Skeletal muscle cell (primary cell): ENCODE data around the gene RAD51B.

Experiments
- DNase-seq: peaks from one replicate; pipeline ENCODE4 v3.0.0-alpha.2; 2010; ENCODE audit warnings: low read depth
- H3K4me3 ChIP-seq: 2 replicates; pipeline ENCODE4 v1.5.1; 2011; ENCODE audit warnings: low read depth, mild to moderate bottlenecking, control low read depth, low read length, moderate library complexity

RAD51B gene

GRCh38 chr14:68147303-68147702 is 327.7 kb downstream of the RAD51B start:
- no peak for DNase-seq
- H3K4me3 ChIP-seq = no peak overlapping the region

DNA sequence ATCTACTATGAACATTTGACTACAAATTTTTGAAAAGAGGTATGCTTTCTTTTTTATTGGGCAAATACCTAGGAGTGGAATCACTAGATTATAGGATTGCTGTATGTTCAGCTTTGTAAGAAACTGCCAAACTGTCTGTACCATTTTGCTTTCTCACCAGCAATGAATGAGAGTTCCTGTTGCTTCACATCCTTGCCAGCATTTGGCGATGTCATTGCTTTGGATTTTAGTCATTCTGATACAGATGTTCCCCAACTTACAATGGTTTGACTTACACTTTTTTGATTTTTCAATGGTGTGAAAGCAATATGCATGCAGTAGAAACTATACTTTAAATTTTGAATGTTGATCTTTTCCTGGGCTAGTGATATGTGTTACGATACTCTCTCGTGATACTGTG is 328.7 kb downstream of the RAD51B start:
- DNase-seq = no peak
- H3K4me3 ChIP-seq = no peak overlapping the region

- DNase-seq = no peak
- no peak overlapping the region for H3K4me3 ChIP-seq
Measured at GRCh38 chr14:68148763-68149162, 329.2 kb downstream of the RAD51B start.

- no peak for DNase-seq
- H3K4me3 ChIP-seq = no peak overlapping the region
Measured at GRCh38 chr14:68153275-68153674, 333.7 kb downstream of the RAD51B start.

DNA sequence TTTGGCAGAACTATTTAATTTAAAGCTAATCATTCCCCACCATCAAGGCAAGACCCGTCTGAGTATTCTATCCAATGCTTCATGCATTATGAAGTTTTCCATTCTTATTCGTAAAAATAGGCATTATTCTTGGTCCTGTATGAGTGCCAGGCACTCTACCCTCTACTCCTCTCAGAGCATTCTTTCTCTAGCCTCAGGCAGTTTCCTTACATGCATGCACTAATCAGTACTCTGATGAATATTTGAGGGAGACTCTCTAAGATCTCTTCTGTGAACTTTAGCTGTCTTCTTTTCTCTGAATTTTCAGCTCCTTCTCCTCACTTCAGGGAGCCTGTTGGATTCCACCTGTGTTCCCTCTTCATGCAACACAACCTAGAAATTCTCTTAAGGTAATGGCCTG is 334.7 kb downstream of the RAD51B start:
- no peak for DNase-seq

DNA sequence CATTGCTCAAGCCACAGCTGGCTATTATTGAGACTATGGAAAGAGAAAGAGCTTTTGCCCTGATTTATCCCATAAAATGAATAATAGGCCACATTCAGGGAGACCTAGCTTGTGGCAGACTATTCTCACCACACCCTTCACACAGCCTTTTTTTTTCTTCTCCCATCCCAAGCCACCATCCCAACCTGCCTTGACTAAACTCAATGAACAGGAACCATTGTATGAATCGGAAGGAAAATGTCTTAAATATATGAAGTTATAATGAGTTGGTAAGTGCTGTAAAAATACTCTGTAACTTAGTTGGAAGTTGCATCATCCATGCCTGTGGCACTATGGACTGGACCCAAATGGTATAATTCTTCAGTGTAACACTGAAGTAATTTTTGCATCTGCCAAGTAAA is 338.4 kb downstream of the RAD51B start:
- no peak for DNase-seq
- H3K4me3 ChIP-seq = no peak overlapping the region

More for the DNA sequence above, 334.7 kb downstream of the RAD51B start:
- no peak overlapping the region for H3K4me3 ChIP-seq

DNA sequence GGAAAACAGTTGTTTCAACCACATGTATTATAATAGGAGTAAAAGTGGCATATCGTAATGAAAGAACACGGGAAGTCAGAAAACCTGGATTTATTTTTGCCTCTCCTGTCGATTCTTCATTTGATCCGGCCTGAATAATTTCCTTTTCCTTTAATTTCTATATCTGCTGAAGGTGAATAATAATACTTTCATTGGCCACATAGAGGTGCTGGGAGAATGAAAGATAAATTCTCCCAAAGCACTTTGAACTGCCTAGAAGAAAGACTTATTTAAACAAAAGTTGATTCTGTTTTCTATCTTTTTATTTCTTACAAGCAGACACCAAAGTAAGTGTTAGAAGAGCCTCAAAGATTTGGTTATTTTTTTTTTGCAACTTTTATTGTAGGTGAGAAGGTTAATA is 339.1 kb downstream of the RAD51B start:
- no peak for DNase-seq
- no peak overlapping the region for H3K4me3 ChIP-seq

DNA sequence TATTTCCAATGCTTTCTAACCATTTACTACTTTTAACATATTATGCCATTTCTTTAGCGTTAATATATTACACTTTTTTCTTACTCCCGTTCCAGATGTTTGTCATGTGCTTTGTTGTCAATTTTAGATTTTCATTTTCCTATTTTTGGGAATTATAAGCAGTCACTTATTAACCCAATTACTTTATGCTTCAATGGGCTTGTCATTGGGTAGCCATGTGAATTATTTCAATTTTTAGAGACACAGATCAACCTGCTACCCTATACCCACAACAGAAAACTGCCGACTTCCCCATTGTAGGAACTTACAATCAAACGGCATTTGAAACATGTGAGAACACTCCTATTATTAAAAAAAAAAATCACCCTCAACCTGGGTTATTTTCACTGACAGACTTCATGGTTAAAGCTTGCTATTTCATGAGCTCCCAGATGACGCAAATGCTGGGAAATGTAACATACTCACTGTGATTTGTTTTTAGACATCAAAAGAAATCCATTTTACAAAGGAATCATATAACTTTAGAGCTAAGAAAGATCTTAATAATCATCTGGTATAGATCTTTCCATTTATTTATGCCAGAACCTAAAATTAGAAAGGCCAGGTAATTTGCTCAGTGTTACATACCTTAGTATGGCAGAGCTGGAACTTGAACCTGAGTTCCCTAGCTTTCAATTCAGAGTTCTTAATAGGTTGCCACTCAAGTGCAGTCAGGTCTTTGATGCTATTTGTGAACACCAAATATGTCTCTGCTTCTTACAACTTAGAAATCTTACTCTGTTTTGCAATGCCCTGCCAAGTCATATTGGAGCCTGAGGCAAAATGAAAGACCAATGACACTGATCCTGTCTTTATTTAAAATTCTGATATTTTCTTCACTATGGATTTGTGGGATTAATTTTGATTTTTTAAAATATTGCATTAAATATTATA is 340.4 kb downstream of the RAD51B start:
- no peak overlapping the region for H3K4me3 ChIP-seq
- DNase-seq = no peak

GRCh38 chr14:68160779-68161546 is 341.4 kb downstream of the RAD51B start:
- no peak overlapping the region for H3K4me3 ChIP-seq
- DNase-seq = no peak

DNA sequence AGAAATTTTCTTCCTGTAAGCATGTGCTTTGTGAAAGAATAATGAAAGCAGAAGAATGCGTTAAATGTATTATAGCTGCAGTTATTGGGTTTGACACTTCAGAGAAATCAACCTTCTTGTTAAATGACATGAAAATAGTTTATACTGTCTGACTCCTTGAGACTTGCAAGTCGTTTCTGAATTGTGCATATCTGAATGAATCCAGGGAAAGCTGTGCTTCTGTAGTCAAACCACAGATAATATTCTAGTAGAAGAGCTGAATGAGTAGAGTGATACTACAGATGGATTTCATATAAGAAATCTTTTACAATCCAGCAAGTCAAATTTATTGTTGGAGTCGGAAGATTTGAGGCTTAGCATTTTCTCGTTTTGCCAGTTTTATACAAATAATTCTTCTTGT is 343.3 kb downstream of the RAD51B start:
- DNase-seq = no peak
- no peak overlapping the region for H3K4me3 ChIP-seq

DNA sequence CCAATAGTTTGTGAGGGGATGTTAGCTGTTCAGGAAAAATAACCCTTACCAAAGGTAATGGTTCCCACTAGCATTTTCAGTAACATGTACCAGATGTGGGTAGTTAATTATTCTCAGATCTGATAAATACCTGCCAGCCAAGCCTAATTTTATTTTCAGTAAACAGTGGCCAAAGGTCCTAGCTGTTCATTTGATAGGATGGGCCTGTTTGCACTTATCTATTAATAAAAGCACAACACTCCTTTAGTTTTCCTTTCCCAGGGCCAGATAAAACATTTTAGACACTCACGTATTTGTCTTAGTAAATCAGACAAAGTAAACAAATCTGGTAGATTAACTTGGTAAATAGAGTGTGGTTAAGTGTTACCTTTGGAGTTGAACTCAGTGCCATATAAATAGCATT is 345.1 kb downstream of the RAD51B start:
- no peak overlapping the region for H3K4me3 ChIP-seq
- no peak for DNase-seq

- no peak for DNase-seq
- H3K4me3 ChIP-seq = no peak overlapping the region
Measured at GRCh38 chr14:68165274-68165843, 345.8 kb downstream of the RAD51B start.

DNA sequence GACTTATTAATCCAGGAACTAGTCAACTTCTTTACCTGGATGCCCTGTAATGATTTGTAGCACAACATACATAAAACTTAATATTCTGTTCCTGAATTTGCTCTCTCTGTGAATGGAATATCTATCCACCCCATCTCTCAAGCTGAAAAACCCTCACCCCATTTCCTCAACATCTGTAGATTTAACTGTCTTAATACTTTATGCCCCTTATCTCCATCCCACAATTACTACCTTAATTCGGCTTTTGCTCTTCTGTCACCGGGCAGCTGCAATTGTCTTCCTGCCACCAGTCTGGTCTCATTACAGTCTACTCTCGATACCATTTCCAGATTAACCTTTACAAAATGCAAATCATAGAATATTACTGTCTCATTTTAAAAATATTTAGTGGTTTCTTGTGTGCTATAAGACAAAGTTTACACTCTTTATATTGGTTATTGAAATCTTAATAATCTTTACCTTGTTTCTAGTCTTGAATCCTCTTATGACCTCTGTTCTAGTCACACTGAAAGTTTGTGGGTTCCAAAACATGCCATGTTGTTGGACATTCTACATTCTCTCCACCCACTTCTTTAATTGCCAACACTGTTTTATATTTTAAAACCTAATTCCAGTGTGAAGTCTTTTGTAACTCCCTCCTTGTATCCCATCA is 347.3 kb downstream of the RAD51B start:
- H3K4me3 ChIP-seq = no peak overlapping the region

DNA sequence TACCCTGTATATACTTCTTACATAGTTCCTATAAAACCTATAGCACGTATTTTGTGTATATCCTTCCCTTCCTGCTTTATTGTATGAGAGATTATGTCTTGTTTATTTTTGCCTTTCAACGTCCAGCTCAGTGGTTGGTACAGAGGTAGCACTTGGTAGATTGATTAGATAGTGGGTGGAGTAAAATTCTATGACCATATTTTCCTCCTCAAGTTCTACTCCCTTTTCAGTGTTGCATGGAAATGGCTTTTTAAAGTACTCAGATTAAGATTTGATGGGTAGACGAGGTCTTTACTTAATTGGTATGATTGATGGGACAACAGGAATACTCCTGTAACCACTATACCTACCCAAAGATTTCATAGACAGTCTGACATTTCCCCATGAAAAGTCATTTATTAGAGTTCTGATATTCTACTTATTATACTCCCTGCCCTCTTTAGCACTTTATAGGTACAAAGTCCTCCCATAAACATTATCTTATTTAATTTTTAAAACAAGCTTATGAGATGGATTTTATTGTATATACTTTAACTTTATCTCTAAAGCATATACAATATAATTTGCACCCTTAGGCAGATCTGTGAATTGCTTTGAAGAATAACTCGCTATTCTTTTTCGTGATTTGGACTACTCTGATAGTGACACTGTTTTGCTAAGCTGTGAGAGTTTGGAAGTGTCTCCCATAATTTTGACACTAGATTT is 348.0 kb downstream of the RAD51B start:
- no peak for DNase-seq

More for the DNA sequence above, 347.3 kb downstream of the RAD51B start:
- DNase-seq = no peak

DNA sequence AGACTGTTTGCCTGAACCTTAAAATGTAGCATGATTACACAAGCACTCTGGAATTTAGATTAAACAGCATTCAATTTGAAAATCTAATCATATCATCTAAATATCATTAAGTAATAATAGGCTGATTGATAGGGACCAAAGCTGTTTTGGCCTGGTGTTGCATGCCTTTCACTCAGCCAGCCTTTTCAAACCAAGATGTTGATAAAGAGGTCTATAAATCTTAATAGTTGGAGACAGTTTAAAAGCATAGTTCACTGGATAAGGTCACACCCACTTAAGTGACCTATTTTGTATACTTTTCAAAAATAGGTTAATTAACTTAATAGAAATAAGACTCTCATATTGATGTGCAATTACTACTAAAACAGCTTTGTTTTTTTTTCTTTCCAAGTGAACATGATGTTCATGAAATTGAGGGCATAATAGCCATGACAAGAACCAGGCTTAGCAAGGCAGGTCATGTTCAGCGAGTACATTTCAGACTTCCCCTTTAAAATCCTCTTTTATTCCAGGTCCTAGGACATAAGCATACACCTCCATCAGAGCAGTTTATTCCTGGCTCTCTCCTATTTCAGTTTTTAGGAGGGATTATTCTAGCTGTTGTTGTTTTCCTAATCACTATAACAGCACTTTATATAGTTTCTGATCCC is 349.0 kb downstream of the RAD51B start:
- H3K4me3 ChIP-seq = no peak overlapping the region
- no peak for DNase-seq

More for the DNA sequence above, 348.0 kb downstream of the RAD51B start:
- no peak overlapping the region for H3K4me3 ChIP-seq

DNA sequence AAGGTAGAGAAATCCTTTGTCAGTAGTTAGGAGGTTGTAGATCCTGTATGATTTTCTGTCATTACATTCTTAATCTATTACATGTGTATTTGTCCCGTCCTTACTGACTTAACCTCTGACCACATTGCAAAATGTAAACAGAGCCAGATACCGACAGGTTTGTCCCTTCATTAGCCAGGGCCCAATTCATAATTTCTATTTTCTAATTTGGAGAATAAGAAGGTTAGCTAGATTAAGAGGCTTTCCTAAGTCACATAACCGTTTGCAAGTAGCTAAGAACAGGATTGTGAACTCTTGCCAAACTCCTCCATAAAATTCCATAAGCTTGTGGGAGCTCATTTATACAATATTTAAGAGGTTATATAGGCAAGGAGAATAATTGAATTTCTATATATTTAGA is 352.6 kb downstream of the RAD51B start:
- no peak overlapping the region for H3K4me3 ChIP-seq
- DNase-seq = no peak

GRCh38 chr14:68172627-68173026 is 353.0 kb downstream of the RAD51B start:
- DNase-seq = no peak

DNA sequence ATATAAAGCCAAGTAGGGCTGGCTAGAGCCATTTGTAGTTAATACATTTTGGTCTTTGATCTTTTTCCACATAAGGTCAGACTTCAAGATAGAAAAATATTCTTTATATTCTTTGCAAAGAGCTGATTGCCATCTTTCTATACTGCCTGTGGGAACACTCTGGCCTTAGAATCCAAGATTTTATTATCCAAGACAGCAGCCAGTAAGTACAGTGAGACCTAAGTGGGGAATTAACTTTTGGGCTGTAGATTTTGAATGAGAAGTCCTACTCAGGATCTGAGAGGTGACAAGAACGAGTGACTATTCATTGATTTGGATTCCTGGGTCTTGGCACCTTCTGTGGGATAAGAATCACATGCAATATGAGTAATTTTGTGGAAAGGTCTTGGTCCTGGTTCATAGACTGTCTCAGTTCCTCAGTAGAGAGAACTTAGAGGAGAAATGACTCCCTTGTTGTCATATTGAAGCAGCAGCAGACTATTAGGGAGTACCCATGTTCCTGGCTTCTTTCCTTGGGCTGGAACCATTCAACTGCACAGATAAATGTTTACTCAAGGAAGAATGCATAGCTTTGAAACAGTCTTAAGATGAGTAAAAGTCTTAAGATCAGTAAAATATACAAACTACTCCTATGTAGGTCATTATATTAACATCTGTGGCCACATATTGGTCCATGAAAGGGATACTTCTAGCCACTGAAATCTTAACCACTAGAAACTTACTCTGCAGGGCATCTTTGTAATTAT is 353.8 kb downstream of the RAD51B start:
- no peak for DNase-seq
- H3K4me3 ChIP-seq = no peak overlapping the region

More at GRCh38 chr14:68172627-68173026, 353.0 kb downstream of the RAD51B start:
- H3K4me3 ChIP-seq = no peak overlapping the region
